Muscle of leg (tissue), 11 donors: ENCODE measurements around the gene ALDH1A3. TPM values are rescaled to one million over a fixed set of nuclear protein-coding genes. Genes with fewer than 3 reads are reported as not detected.

Experiments
- DNase-seq: peaks from one replicate; pipeline ENCODE4 v3.0.0; 2013
- H3K27ac ChIP-seq: one replicate; pipeline ENCODE4 v1.5.1; 2013; ENCODE audit warnings: mild to moderate bottlenecking, low read length, control low read depth
- H3K27me3 ChIP-seq: one replicate; pipeline ENCODE4 v1.6.1; 2013; ENCODE audit warnings: low read length; ENCODE audit not compliant: control insufficient read depth, insufficient read depth
- H3K36me3 ChIP-seq: one replicate; pipeline ENCODE4 v1.6.1; 2013; ENCODE audit warnings: low read length; ENCODE audit not compliant: control insufficient read depth, insufficient read depth
- H3K4me1 ChIP-seq: one replicate; pipeline ENCODE4 v1.6.1; 2013; ENCODE audit warnings: low read length; ENCODE audit not compliant: control insufficient read depth, insufficient read depth
- H3K4me3 ChIP-seq: one replicate; pipeline ENCODE4 v1.5.1; 2013; ENCODE audit warnings: low read length, control low read depth
- H3K9me3 ChIP-seq: replicated peaks from 2 replicates; pipeline ENCODE4 v1.6.1; 2013; ENCODE audit warnings: low read depth, low read length; ENCODE audit not compliant: control insufficient read depth
- WGBS: methylation state at CpG from one replicate; pipeline ENCODE4 v1.1.5; 2013; ENCODE audit warnings: missing lambda C conversion rate; ENCODE audit not compliant: insufficient coverage; 5-methylcytosine and 5-hydroxymethylcytosine counted together
- polyA plus RNA-seq, 8 donors: library from polyadenylated mRNA; unstranded; fragments of 120-200 nt; gene quantifications; one replicate each; pipeline versions ENCODE4 v1.2.1 to v1.2.3, GENCODE V29; 2013; ENCODE audit warnings: inconsistent platforms in 1 of 8, low replicate concordance in 1 of 8; ENCODE audit not compliant: insufficient read length in 8 of 8, insufficient read depth in 1 of 8
- total RNA-seq: library from RNA; stranded (reverse); fragments of 120-200 nt; gene quantifications from one replicate; pipeline ENCODE4 v1.2.4, GENCODE V29; 2013

The ALDH1A3 gene
- total and polyA plus RNA-seq, 9 donors = 14.3 to 39.1 (median 23.8) TPM

GRCh38 chr15:100856867-100857266 lies 22.8 kb upstream of the ALDH1A3 start:
- peaks cover 4% of the 10 kb centered on the region for H3K27me3 ChIP-seq
- WGBS = no CpG with 5 or more reads among the region's 5 CpGs
- no peak overlapping the region for H3K4me3 ChIP-seq
- peak overlapping the region; percentile 47 for H3K27ac ChIP-seq
- peaks cover 3% of the 10 kb centered on the region for H3K36me3 ChIP-seq
- DNase-seq = peak; percentile 58
- H3K9me3 ChIP-seq = peaks cover 8% of the 10 kb centered on the region
- H3K4me1 ChIP-seq = peaks cover 36% of the 10 kb centered on the region

GRCh38 chr15:100858294-100858693 lies 21.3 kb upstream of the ALDH1A3 start:
- Histone ChIP-seq H3K9me3 (peaks cover 8% of the 10 kb centered on the region), H3K36me3 (peaks cover 3% of the 10 kb centered on the region), H3K4me3 (no peak overlapping the region), H3K27me3 (peaks cover 4% of the 10 kb centered on the region), H3K27ac (peak overlapping the region; percentile 29), H3K4me1 (peaks cover 48% of the 10 kb centered on the region)
- no CpG with 5 or more reads among the region's 2 CpGs for WGBS
- no peak for DNase-seq

- Histone ChIP-seq H3K4me3 (no peak overlapping the region), H3K4me1 (peaks cover 65% of the 10 kb centered on the region), H3K9me3 (peaks cover 8% of the 10 kb centered on the region), H3K27ac (peak overlapping the region; percentile 88), H3K36me3 (peaks cover 3% of the 10 kb centered on the region), H3K27me3 (peaks cover 4% of the 10 kb centered on the region)
- 100% methylated on average over 3 of the region's 11 CpGs for WGBS
- DNase-seq = no peak
Observed at GRCh38 chr15:100859970-100860828, 19.4 kb upstream of the ALDH1A3 start.

- peaks cover 3% of the 10 kb centered on the region for H3K36me3 ChIP-seq
- peaks cover 66% of the 10 kb centered on the region for H3K4me1 ChIP-seq
- peaks cover 8% of the 10 kb centered on the region for H3K9me3 ChIP-seq
- H3K27me3 ChIP-seq = peaks cover 4% of the 10 kb centered on the region
- DNase-seq = no peak
- 73% methylated on average over 8 of the region's 14 CpGs for WGBS
- peak overlapping the region; percentile 88 for H3K27ac ChIP-seq
- no peak overlapping the region for H3K4me3 ChIP-seq
Observed at GRCh38 chr15:100860829-100861510, 18.7 kb upstream of the ALDH1A3 start.

GRCh38 chr15:100861511-100861991 lies 18.1 kb upstream of the ALDH1A3 start:
- Histone ChIP-seq H3K36me3 (peaks cover 3% of the 10 kb centered on the region), H3K27ac (peak overlapping the region; percentile 88)
- WGBS = 52% methylated on average over 15 of the region's 16 CpGs

GRCh38 chr15:100862162-100862561 lies 17.5 kb upstream of the ALDH1A3 start:
- no peak overlapping the region for H3K4me3 ChIP-seq
- H3K9me3 ChIP-seq = peaks cover 8% of the 10 kb centered on the region
- peak overlapping the region; percentile 88 for H3K27ac ChIP-seq
- 92% methylated on average over 3 of the region's 6 CpGs for WGBS
- DNase-seq = no peak
- H3K36me3 ChIP-seq = peaks cover 3% of the 10 kb centered on the region
- peaks cover 4% of the 10 kb centered on the region for H3K27me3 ChIP-seq
- H3K4me1 ChIP-seq = peaks cover 69% of the 10 kb centered on the region

More at GRCh38 chr15:100861511-100861991, 18.1 kb upstream of the ALDH1A3 start:
- Histone ChIP-seq H3K9me3 (peaks cover 8% of the 10 kb centered on the region), H3K27me3 (peaks cover 4% of the 10 kb centered on the region), H3K4me3 (no peak overlapping the region), H3K4me1 (peaks cover 69% of the 10 kb centered on the region)
- peak; percentile 85 for DNase-seq

GRCh38 chr15:100863075-100863795 lies 16.4 kb upstream of the ALDH1A3 start:
- H3K9me3 ChIP-seq = peaks cover 8% of the 10 kb centered on the region
- no peak overlapping the region for H3K4me3 ChIP-seq
- peak overlapping the region; percentile 94 for H3K27ac ChIP-seq
- peaks cover 61% of the 10 kb centered on the region for H3K4me1 ChIP-seq
- H3K36me3 ChIP-seq = peaks cover 3% of the 10 kb centered on the region
- peaks cover 2% of the 10 kb centered on the region for H3K27me3 ChIP-seq
- WGBS = no CpG with 5 or more reads among the region's 7 CpGs
- no peak for DNase-seq

- H3K4me1 ChIP-seq = peaks cover 59% of the 10 kb centered on the region
- peak; percentile 97 for DNase-seq
- WGBS = 14% methylated on average over 8 of the region's 15 CpGs
- H3K27ac ChIP-seq = peak overlapping the region; percentile 94
- peaks cover 2% of the 10 kb centered on the region for H3K27me3 ChIP-seq
- no peak overlapping the region for H3K4me3 ChIP-seq
- peaks cover 8% of the 10 kb centered on the region for H3K9me3 ChIP-seq
- H3K36me3 ChIP-seq = peaks cover 3% of the 10 kb centered on the region
Observed at GRCh38 chr15:100863796-100864267, 15.8 kb upstream of the ALDH1A3 start.

- Histone ChIP-seq H3K27me3 (peaks cover 2% of the 10 kb centered on the region), H3K4me1 (peaks cover 42% of the 10 kb centered on the region), H3K4me3 (no peak overlapping the region), H3K9me3 (no peaks in the 10 kb centered on the region), H3K27ac (no peak overlapping the region), H3K36me3 (no peaks in the 10 kb centered on the region)
- DNase-seq = no peak
- WGBS = 88% methylated on average over 9 of the region's 12 CpGs
Observed at GRCh38 chr15:100866386-100867330, 13.0 kb upstream of the ALDH1A3 start.
